Activated CD4-positive, alpha-beta T cell treated with anti-CD3 and anti-CD28 coated beads, Interleukin-2, amount 10 ng/mL, durations not matched to agents 7 days and 5 days (primary cell): Measurements from ENCODE around the gene ARHGAP25. TPM values are rescaled to one million over a fixed set of nuclear protein-coding genes. Genes with fewer than 3 reads are reported as not detected.

Source experiments
- CTCF ChIA-PET: fragments of 350-600 bp; sonication (Branson Sonifier 250); formaldehyde crosslinking; loops from one replicate; lab custom pipeline; 2021; ENCODE audit warnings: antibody characterized with exemption; lab: Charles Lee
- POLR2A ChIA-PET: fragments of 350-600 bp; sonication (Branson Sonifier 250); formaldehyde crosslinking; loops from one replicate; lab custom pipeline; 2021; ENCODE audit warnings: antibody characterized with exemption; lab: Charles Lee
- DNase-seq: peaks from one replicate; pipeline ENCODE4 v3.0.0-alpha.2; 2020
- H3K27ac Mint-ChIP-seq: one replicate; pipeline ENCODE4 v1.8.0; 2021; ENCODE audit warnings: mild to moderate bottlenecking, moderate library complexity, mixed read lengths
- H3K27me3 Mint-ChIP-seq: one replicate; pipeline ENCODE4 v1.8.0; 2021; ENCODE audit warnings: mixed read lengths
- H3K36me3 Mint-ChIP-seq: one replicate; pipeline ENCODE4 v1.8.0; 2021; ENCODE audit warnings: low read depth, mixed read lengths
- H3K4me1 Mint-ChIP-seq: one replicate; pipeline ENCODE4 v1.8.0; 2021; ENCODE audit warnings: mixed read lengths
- H3K4me3 Mint-ChIP-seq: one replicate; pipeline ENCODE4 v1.8.0; 2021; ENCODE audit warnings: mild to moderate bottlenecking, moderate library complexity, mixed read lengths
- H3K9me3 Mint-ChIP-seq: one replicate; pipeline ENCODE4 v1.8.0; 2021; ENCODE audit warnings: mixed read lengths
- total RNA-seq, 2 experiments: library from RNA; stranded (reverse); gene quantifications; one replicate each; pipeline ENCODE4 v1.2.3, GENCODE V29; 2021

ARHGAP25 gene
- total RNA-seq, 2 experiments from 2014 or later, result 94.9 to 97.8 TPM

DNA sequence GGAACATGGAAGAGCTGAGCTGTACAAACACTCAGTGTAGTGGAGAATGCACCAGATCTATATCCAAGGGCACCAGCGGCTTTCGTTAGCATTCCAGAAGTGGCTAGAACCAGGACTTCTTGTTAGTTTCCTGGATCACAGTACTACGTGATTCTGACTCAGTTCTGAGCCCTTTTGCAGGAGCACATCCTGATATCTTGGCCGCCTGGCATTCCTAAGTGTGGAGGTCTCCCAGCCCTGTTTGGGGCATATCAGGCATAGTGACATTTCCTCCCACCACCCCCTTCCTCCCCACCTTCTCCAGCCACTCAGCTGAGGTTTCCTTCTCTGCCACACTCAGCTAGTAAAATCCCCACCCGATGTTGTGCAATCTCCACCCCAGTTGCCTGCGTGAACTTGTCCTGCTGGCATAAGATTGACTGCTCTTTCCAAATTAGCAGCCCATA, 73.2 kb downstream of the ARHGAP25 start:
- H3K36me3 Mint-ChIP-seq, result peaks cover 72% of the 10 kb centered on the region
- H3K27me3 Mint-ChIP-seq, result no peaks in the 10 kb centered on the region
- ChIA-PET POLR2A (no interaction called here), CTCF (interaction anchor here (0.6 to 1.4 kb wide), 5 partner anchors 11 to 346 kb away, joined by 3 to 5 read pairs (median 3); no protein-coding TSS in a partner anchor)
- H3K9me3 Mint-ChIP-seq, result no peaks in the 10 kb centered on the region
- no peak overlapping the region for H3K4me3 Mint-ChIP-seq
- DNase-seq, result no peak
- peak overlapping the region; percentile 46 for H3K27ac Mint-ChIP-seq
- peaks cover 27% of the 10 kb centered on the region for H3K4me1 Mint-ChIP-seq

DNA sequence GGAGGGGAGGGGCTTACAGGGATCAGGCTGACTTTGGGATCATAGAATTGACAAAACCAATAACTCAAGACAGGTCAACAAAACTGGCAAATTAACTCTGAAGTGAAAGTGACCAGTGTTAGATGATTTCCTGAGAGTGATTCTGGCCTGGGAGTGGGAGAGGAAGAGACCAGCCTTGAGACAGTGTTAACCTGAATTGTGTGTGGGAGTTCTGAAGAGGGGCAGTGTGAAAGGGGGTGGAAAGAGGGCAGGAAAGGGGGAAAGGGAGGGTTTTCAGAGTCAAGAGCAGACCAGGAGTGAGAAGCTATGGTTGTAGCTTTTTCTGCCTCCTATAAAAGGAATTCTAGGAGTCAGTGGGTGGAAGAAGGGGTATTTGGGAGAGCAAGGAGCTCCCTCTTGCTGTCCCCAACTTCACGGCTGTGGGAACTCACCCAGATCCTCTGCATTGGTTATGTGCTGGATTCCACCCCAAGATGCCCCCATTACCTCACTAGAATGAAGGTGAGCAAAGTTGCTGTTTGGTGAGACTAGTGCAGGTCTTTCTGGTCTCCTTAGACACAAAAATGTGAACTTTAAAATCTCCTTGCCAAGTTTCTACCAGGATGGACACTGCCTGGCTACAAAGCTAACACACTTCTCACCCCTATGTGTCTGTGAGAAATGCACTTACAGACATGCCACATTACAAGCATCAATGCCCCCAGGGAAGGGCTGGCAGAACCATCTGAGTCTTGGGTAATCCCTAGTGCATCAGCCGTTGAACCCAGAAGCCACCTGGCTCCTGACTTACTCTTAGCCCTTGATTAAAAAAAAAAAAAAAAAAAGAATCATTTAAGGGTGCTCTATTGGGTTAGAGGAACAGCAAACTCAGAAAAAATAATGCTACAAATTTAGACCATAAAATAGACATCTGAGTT, 75.0 kb downstream of the ARHGAP25 start:
- Mint-ChIP-seq H3K9me3 (no peaks in the 10 kb centered on the region), H3K27ac (no peak overlapping the region), H3K4me3 (no peak overlapping the region), H3K36me3 (peaks cover 82% of the 10 kb centered on the region), H3K27me3 (no peaks in the 10 kb centered on the region), H3K4me1 (peaks cover 27% of the 10 kb centered on the region)
- CTCF ChIA-PET, result interaction anchor here (0.6 to 1.3 kb wide), 3 partner anchors 43 to 1519 kb away, joined by 3 to 4 read pairs (median 3); no protein-coding TSS in a partner anchor
- POLR2A ChIA-PET, result no interaction called here
- no peak for DNase-seq

DNA sequence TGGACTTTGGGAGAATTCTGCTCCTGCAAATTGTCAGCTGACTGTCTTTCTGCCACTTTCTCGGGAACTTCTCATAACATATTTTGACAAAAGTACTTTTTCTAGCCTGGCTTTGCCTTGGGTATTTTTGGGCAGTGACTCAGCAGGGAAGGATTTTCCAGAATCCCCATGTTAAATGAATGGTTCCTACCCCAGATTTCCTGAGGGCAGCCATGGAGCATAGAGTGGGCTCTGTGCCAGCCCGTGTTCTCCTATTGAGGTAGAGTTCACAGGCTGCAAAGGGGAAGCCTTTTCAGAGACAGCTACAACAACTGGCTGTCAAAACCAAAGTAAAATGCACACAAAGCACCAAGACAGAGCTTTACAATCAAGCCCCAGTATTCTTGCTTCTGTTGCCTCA, 76.8 kb downstream of the ARHGAP25 start:
- no peak for DNase-seq
- Mint-ChIP-seq H3K36me3 (peaks cover 83% of the 10 kb centered on the region), H3K4me1 (peaks cover 24% of the 10 kb centered on the region), H3K27ac (no peak overlapping the region), H3K27me3 (no peaks in the 10 kb centered on the region), H3K4me3 (no peak overlapping the region), H3K9me3 (no peaks in the 10 kb centered on the region)
- POLR2A ChIA-PET, result no interaction called here
- CTCF ChIA-PET, result interaction anchor here (1.2 kb wide), 1 partner anchor 13 kb away, joined by 3 read pairs; no protein-coding TSS in a partner anchor

DNA sequence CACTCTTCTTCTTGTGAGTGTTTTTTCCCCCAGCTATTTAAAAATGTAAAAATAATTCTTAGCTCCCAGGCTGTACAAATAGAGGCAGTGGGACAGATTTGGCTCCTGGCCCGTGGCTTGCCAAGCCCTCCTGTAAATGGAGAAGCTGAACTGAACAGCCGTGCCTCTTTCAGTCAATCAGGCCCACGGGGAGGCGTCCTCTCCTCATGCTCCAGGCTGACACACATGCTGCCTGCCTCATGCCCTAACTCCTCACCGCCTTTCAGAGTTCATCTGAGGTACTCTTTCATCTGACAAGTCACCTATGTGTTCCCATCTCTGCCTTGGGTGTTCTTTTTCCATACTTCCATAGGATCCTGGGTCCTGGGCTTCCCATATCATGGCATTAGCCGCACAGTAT, 77.6 kb downstream of the ARHGAP25 start:
- H3K36me3 Mint-ChIP-seq, result peaks cover 79% of the 10 kb centered on the region
- peaks cover 20% of the 10 kb centered on the region for H3K4me1 Mint-ChIP-seq
- no peak for DNase-seq
- ChIA-PET POLR2A (no interaction called here), CTCF (interaction anchor here (1.2 kb wide), 1 partner anchor 12 kb away, joined by 3 read pairs; no protein-coding TSS in a partner anchor)
- H3K27me3 Mint-ChIP-seq, result no peaks in the 10 kb centered on the region
- no peaks in the 10 kb centered on the region for H3K9me3 Mint-ChIP-seq
- H3K4me3 Mint-ChIP-seq, result no peak overlapping the region
- no peak overlapping the region for H3K27ac Mint-ChIP-seq

DNA sequence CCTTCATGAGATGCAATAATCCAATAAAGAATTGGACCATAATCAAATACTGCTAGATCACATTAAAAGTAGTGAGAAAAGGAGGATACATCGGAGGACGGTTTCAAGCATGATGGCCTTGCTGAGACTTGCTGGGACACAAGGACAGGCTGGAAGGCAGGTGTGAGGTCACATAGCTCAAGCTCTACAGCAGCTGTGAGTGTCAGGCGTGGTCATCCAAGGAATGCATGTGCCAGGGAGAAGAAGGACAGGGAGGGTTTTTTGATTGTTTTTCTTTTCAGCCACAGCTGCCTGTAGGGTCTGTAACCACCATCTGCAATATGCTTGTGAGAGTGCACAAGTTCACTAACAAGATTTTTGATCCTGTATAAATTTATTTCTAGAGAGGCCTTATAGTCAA, 79.0 kb downstream of the ARHGAP25 start:
- Mint-ChIP-seq H3K4me3 (no peak overlapping the region), H3K27ac (no peak overlapping the region), H3K9me3 (no peaks in the 10 kb centered on the region), H3K36me3 (peaks cover 78% of the 10 kb centered on the region), H3K27me3 (no peaks in the 10 kb centered on the region), H3K4me1 (peaks cover 7% of the 10 kb centered on the region)
- DNase-seq, result no peak
- ChIA-PET POLR2A (no interaction called here), CTCF (no interaction called here)

DNA sequence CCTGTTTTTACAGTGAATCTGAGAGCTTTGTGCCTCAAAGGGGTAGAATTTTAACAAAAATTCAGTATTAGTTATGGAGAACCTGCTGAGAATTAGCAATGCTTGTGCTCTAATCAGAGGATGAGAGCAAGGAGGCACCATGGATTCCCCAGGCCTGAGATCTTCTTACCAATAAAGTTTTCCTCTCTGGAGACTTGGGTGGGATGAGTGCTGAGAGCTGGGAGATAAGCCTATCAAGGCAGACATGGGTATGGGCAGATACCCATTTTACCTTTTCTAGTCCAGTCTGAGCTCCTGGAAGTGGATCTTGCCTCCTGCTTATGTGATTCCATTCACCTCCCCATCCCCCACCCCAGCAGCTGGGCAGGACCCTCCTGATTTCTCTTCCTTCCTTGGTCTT, 82.7 kb downstream of the ARHGAP25 start:
- Mint-ChIP-seq H3K4me1 (no peaks in the 10 kb centered on the region), H3K27ac (peak overlapping the region; percentile 73), H3K9me3 (no peaks in the 10 kb centered on the region), H3K4me3 (no peak overlapping the region), H3K36me3 (peaks cover 78% of the 10 kb centered on the region), H3K27me3 (no peaks in the 10 kb centered on the region)
- ChIA-PET CTCF (interaction anchor here (1.1 to 1.7 kb wide), 4 partner anchors 16 to 100 kb away, joined by 3 to 4 read pairs (median 4); no protein-coding TSS in a partner anchor), POLR2A (no interaction called here)
- no peak for DNase-seq

DNA sequence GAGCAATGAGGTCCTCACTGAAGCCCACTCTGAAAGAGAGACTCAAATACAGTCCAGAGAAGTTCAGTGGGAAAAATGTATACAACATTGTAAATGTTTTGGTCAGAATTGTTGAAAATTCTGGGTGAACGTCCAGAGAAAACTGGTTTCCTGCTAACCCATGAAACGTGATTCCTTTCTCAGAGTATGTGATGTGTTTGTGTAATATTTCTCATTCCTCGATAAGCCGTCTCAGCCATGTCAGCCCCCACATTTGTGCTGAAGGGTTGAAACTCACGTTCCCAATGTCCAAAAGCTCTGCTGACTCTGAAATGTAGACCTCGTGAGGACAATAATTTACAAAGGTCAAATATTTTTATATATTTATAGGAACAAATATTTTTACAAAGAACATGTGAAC, 84.9 kb downstream of the ARHGAP25 start:
- H3K36me3 Mint-ChIP-seq, result peaks cover 79% of the 10 kb centered on the region
- no peak for DNase-seq
- no peaks in the 10 kb centered on the region for H3K9me3 Mint-ChIP-seq
- H3K27me3 Mint-ChIP-seq, result no peaks in the 10 kb centered on the region
- POLR2A ChIA-PET, result no interaction called here
- CTCF ChIA-PET, result interaction anchor here (0.9 to 1.5 kb wide), 6 partner anchors 11 to 88 kb away, joined by 3 to 8 read pairs (median 3); no protein-coding TSS in a partner anchor
- H3K4me3 Mint-ChIP-seq, result no peak overlapping the region
- peak overlapping the region; percentile 46 for H3K27ac Mint-ChIP-seq
- peaks cover 4% of the 10 kb centered on the region for H3K4me1 Mint-ChIP-seq

DNA sequence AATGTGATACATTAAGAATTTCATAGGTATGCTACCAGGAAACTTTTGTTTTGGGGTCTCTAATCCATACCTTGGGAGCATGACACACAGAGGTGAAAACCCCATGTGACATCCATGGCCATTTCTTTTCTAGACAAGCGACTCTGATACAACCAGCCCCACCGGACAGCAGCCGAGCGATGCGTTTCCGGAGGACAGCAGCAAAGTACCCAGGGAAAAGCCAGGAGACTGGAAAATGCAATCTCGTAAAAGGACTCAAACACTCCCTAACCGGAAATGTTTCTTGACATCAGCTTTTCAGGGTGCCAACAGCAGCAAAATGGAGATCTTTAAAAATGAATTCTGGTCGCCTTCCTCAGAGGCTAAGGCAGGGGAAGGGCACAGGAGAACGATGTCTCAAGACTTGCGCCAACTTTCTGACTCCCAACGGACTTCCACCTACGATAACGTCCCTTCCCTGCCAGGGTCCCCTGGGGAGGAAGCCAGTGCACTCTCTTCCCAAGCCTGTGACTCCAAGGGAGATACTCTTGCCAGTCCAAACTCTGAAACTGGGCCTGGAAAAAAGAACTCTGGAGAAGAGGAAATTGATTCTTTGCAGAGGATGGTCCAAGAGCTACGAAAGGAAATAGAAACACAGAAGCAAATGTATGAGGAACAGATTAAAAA, 87.7 kb downstream of the ARHGAP25 start:
- H3K36me3 Mint-ChIP-seq, result peaks cover 85% of the 10 kb centered on the region
- H3K27ac Mint-ChIP-seq, result no peak overlapping the region
- H3K27me3 Mint-ChIP-seq, result no peaks in the 10 kb centered on the region
- POLR2A ChIA-PET, result interaction anchor here (0.5 kb wide), 1 partner anchor 72 kb away, joined by 3 read pairs; no protein-coding TSS in a partner anchor
- no peak overlapping the region for H3K4me3 Mint-ChIP-seq
- no peaks in the 10 kb centered on the region for H3K9me3 Mint-ChIP-seq
- CTCF ChIA-PET, result interaction anchor here (0.8 kb wide), 1 partner anchor 18 kb away, joined by 3 read pairs; no protein-coding TSS in a partner anchor
- peaks cover 14% of the 10 kb centered on the region for H3K4me1 Mint-ChIP-seq
- DNase-seq, result no peak

DNA sequence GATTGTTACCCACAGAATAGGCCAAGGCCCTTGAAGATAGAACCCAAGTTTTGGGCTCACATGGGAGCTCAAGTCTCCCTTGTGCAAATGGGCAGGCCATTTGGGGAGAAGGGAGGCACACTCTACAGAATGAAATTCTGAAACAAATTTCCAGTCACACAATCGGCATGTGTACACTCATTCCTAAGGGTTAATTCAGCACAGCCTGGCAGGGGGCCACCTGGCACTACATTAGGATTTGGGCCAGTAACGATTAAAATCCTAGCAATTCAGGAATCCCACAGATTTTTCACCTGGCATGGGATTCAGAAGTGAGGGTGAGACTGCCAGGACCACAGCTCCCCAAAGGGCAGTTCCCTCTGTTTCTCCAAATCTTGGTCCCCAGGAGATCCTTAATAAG, 90.2 kb downstream of the ARHGAP25 start:
- H3K4me3 Mint-ChIP-seq, result no peak overlapping the region
- peaks cover 83% of the 10 kb centered on the region for H3K36me3 Mint-ChIP-seq
- H3K9me3 Mint-ChIP-seq, result no peaks in the 10 kb centered on the region
- no peaks in the 10 kb centered on the region for H3K27me3 Mint-ChIP-seq
- no peak for DNase-seq
- ChIA-PET POLR2A (no interaction called here), CTCF (interaction anchor here (1.2 to 1.4 kb wide), 2 partner anchors 13 to 79 kb away, joined by 3 to 4 read pairs; no protein-coding TSS in a partner anchor)
- H3K4me1 Mint-ChIP-seq, result peaks cover 38% of the 10 kb centered on the region
- H3K27ac Mint-ChIP-seq, result peak overlapping the region; percentile 41

DNA sequence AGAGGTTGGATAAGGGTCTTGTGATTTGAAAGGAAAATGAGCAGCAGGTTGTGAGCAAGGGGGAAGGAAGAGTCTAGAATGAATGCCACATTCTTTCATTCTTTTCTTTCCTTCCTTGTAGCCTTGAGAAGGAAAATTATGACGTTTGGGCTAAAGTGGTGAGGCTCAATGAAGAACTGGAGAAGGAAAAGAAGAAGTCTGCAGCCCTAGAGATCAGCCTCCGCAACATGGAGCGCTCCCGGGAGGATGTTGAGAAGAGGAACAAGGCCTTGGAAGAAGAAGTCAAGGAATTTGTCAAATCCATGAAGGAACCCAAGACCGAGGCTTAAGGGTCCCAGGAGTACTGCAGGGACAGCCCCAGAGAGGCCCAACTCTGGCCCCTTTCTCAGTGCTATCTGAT, 91.3 kb downstream of the ARHGAP25 start:
- ChIA-PET CTCF (no interaction called here), POLR2A (no interaction called here)
- Mint-ChIP-seq H3K4me1 (peaks cover 49% of the 10 kb centered on the region), H3K36me3 (peaks cover 83% of the 10 kb centered on the region), H3K9me3 (no peaks in the 10 kb centered on the region), H3K27ac (no peak overlapping the region), H3K4me3 (no peak overlapping the region), H3K27me3 (no peaks in the 10 kb centered on the region)
- DNase-seq, result no peak

DNA sequence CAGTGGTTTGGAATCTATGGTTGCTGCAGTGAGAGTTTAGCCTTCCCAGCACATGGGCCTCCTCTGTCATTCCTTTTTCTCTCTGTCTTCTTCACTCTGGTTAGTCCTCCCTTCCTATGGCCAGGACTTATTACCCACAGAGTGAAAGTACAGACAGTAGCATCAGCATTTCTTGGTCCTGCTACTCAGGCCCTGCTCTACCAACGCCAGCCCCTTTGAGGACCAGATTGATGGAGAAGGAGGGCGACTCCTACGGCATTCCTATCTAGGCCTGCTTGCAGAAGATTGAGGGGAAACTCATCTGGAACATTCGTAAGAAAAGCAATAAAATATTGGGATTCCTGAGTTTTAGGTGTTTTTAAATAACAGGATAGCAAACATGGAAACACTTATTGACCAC, 93.1 kb downstream of the ARHGAP25 start:
- Mint-ChIP-seq H3K27me3 (no peaks in the 10 kb centered on the region), H3K4me3 (no peak overlapping the region), H3K9me3 (no peaks in the 10 kb centered on the region), H3K4me1 (peaks cover 64% of the 10 kb centered on the region), H3K36me3 (peaks cover 69% of the 10 kb centered on the region), H3K27ac (peak overlapping the region; percentile 93)
- ChIA-PET CTCF (no interaction called here), POLR2A (no interaction called here)
- DNase-seq, result no peak

DNA sequence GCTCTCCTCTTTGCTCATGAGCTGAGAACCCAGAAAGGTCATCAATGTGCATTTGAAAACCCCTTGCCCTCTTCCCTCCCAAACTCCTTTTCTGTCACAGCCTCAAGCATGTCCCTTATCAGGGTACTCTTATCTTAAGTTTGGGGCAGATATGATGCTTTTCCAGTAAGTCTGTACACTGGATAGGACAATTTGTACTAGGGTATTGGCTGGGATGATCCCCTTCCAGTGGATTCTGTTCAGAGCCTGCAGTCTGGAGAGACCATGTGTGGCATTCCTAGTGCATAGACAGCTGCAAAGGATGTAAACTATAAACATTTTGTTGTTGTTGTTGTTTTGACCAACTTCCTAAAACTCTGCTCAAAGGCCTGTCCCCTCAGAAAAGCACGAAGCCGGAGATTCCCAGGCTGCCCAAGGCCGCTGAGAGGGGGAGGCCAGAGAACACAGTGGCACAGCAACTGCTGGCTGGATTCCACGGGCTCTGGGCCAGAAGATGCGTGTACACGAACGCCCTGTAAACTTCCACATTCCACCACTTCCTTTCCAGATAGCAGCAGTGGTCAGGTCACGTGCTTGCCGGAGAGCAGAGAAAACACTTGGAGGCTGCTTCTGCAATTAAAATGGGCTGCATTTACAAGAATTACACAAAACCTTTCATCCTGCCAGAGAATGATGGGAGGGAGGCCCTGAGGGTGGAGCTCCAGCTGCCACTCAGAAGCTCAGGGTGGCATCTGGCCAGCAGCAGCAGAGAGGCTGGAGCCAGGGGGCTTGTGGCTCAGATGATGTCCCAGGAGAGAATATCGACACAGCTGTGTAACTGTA, 94.5 kb downstream of the ARHGAP25 start:
- peaks cover 70% of the 10 kb centered on the region for H3K4me1 Mint-ChIP-seq
- H3K27ac Mint-ChIP-seq, result peak overlapping the region; percentile 93
- ChIA-PET POLR2A (no interaction called here), CTCF (interaction anchor here (0.6 to 2.1 kb wide), 12 partner anchors 9 to 1785 kb away, joined by 3 to 8 read pairs (median 3); no protein-coding TSS in a partner anchor)
- DNase-seq, result peak; percentile 84
- H3K4me3 Mint-ChIP-seq, result peak overlapping the region; percentile 56
- no peaks in the 10 kb centered on the region for H3K27me3 Mint-ChIP-seq
- no peaks in the 10 kb centered on the region for H3K9me3 Mint-ChIP-seq
- peaks cover 60% of the 10 kb centered on the region for H3K36me3 Mint-ChIP-seq
